Common myeloid progenitor, CD34-positive (primary cell): Measurements from ENCODE around the gene INSR.

Experiments
- CTCF ChIA-PET: fragments of 350-600 bp; sonication (Branson Sonifier 250); formaldehyde crosslinking; loops from one replicate; lab custom pipeline; 2021; ENCODE audit warnings: antibody characterized with exemption; lab: Charles Lee
- POLR2A ChIA-PET: fragments of 350-600 bp; sonication (Branson Sonifier 250); formaldehyde crosslinking; loops from one replicate; lab custom pipeline; 2021; ENCODE audit warnings: antibody characterized with exemption; lab: Charles Lee
- DNase-seq, 3 donors: peaks; one replicate each; pipeline versions ENCODE4 v3.0.0 to v3.0.0-alpha.2; 2013
- H3K27ac ChIP-seq, 2 experiments: 1 replicate in 1 of 2; 2 replicates in 1 of 2; pipeline ENCODE4 v1.7.0; 2013; ENCODE audit warnings: inconsistent platforms in 2 of 2, low read length in 2 of 2, mild to moderate bottlenecking in 2 of 2, low read depth in 1 of 2, moderate library complexity in 1 of 2; ENCODE audit not compliant: severe bottlenecking in 2 of 2, insufficient read depth in 1 of 2, poor library complexity in 1 of 2
- H3K27me3 ChIP-seq, 5 experiments: replicated peaks in 2 of 5; 1 replicate in 3 of 5; 2 replicates in 2 of 5; pipeline versions ENCODE4 v1.6.1 to v1.7.0; 2013; ENCODE audit warnings: low read length in 4 of 5, mild to moderate bottlenecking in 2 of 5, moderate library complexity in 2 of 5, inconsistent platforms in 1 of 5; ENCODE audit not compliant: insufficient read depth in 5 of 5, control insufficient read depth in 4 of 5
- H3K36me3 ChIP-seq, 4 experiments: 1 replicate in 2 of 4; 2 replicates in 2 of 4; pipeline versions ENCODE4 v1.6.1 to v1.7.0; 2013; ENCODE audit warnings: low read length in 3 of 4, control low read depth in 1 of 4, mild to moderate bottlenecking in 1 of 4; ENCODE audit not compliant: control insufficient read depth in 4 of 4, insufficient read depth in 4 of 4
- H3K4me1 ChIP-seq, 4 experiments: 1 replicate in 3 of 4; 2 replicates in 1 of 4; pipeline versions ENCODE4 v1.6.1 to v1.7.1; 2013; ENCODE audit warnings: low read length in 3 of 4, mild to moderate bottlenecking in 3 of 4, control low read depth in 1 of 4, inconsistent platforms in 1 of 4, moderate library complexity in 1 of 4; ENCODE audit not compliant: control insufficient read depth in 4 of 4, insufficient read depth in 4 of 4; ENCODE audit errors: control extremely low read depth in 1 of 4
- H3K4me3 ChIP-seq, 7 experiments: 1 replicate in 4 of 7; 2 replicates in 3 of 7; pipeline versions ENCODE4 v1.5.1 to v1.7.0; 2013; ENCODE audit warnings: mild to moderate bottlenecking in 7 of 7, low read length in 6 of 7, moderate library complexity in 6 of 7, inconsistent platforms in 2 of 7, low read depth in 2 of 7, control low read depth in 1 of 7; ENCODE audit not compliant: insufficient read depth in 4 of 7, control insufficient read depth in 1 of 7; ENCODE audit errors: extremely low read depth in 1 of 7
- H3K9me3 ChIP-seq, 5 experiments: 1 replicate in 4 of 5; 2 replicates in 1 of 5; pipeline versions ENCODE4 v1.6.1 to v1.7.1; 2013; ENCODE audit warnings: low read length in 4 of 5, mild to moderate bottlenecking in 2 of 5, inconsistent platforms in 1 of 5, low read depth in 1 of 5, moderate library complexity in 1 of 5; ENCODE audit not compliant: control insufficient read depth in 4 of 5, insufficient read depth in 2 of 5; ENCODE audit errors: control extremely low read depth in 1 of 5
- WGBS: methylation state at CpG from one replicate; pipeline ENCODE4 v1.1.5; 2013; ENCODE audit not compliant: insufficient coverage; 5-methylcytosine and 5-hydroxymethylcytosine counted together

The INSR gene

DNA sequence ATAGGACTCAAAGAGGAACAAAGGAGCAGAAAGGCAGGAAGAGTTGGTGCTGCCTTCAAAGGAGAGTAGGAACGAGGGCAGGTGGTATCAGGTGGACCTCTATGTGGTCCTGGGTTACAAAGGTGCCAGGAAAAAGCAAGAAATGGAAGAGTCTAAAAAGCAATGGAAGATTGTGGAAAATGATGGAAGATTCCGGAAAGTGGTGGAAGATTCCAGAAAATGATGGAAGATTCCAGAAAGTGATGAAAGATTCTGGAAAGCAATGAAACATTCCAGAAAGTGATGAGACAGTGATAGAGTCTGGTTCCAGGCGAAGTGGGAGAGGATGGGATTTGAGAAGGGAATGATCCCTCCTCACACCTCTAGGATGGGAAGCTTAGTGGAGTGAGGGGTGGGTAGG, 169.4 kb downstream of the INSR start:
- H3K9me3 ChIP-seq, result peaks cover 0 to 26% (median 16%) of the 10 kb centered on the region in 5 experiments
- 62% methylated on average over 2 of the region's 3 CpGs for WGBS

DNA sequence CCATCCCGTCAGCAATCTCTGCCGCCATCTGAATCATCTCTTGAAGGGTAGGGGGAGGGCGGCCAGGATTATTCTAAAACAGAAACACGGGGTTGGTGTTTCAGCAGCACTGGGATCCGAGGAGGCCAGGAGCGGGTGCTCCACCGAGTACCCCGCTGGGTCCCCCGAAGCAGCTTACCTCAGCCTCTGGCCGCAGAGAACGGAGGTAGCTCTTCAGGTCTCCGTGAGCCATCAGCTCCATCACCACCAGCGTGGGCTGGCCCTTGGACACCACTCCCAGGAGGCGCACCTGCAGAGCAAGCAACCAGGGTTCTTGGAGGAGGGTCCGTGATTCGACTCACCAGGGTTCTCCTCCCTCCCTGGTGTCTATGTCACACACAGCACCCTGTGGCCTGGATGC, 171.5 kb downstream of the INSR start:
- ChIA-PET POLR2A (no interaction called here), CTCF (no interaction called here)
- H3K4me3 ChIP-seq, result no peak overlapping the region
- peaks cover 0 to 26% (median 16%) of the 10 kb centered on the region in 5 experiments for H3K9me3 ChIP-seq
- H3K36me3 ChIP-seq, result peaks cover 23 to 70% (median 37%) of the 10 kb centered on the region in 4 experiments
- no peaks in the 10 kb centered on the region for H3K27me3 ChIP-seq
- WGBS, result 95% methylated on average over 12 of the region's 16 CpGs
- no peak overlapping the region for H3K27ac ChIP-seq
- DNase-seq, result no peak
- no peaks in the 10 kb centered on the region for H3K4me1 ChIP-seq

More for the DNA sequence above, 169.4 kb downstream of the INSR start:
- DNase-seq, result no peak
- Histone ChIP-seq H3K27ac (no peak overlapping the region), H3K4me1 (no peaks in the 10 kb centered on the region), H3K27me3 (no peaks in the 10 kb centered on the region), H3K4me3 (no peak overlapping the region), H3K36me3 (peaks cover 17 to 69% (median 33%) of the 10 kb centered on the region in 4 experiments)
- ChIA-PET CTCF (interaction anchor here (0.6 kb wide), 1 partner anchor 1490 kb away, joined by 3 read pairs; no protein-coding TSS in a partner anchor), POLR2A (no interaction called here)

DNA sequence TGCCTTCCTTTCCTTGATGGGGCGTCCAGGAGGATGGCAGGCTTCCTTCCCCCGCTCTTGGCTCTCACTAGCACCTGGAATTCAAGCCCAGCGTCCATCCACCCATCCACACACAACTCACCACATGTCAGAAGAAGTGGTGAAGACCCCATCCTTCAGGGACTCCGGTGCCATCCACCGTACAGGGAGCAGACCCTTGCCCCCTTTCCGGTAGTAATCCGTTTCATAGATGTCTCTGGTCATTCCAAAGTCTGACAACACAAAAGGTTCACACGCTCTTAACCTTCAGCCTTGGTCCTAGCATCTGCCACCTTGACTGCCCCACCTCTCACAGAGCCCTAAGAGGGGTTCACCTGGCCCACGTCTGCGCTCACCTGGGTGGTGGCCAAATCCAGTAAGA, 173.7 kb downstream of the INSR start:
- ChIA-PET CTCF (no interaction called here), POLR2A (no interaction called here)
- no peak overlapping the region for H3K4me3 ChIP-seq
- no peak overlapping the region for H3K27ac ChIP-seq
- DNase-seq, result no peak
- H3K9me3 ChIP-seq, result peaks cover 0 to 9% (median 4%) of the 10 kb centered on the region in 5 experiments
- WGBS, result 98% methylated on average over 7 of the region's 10 CpGs
- H3K27me3 ChIP-seq, result no peaks in the 10 kb centered on the region
- H3K4me1 ChIP-seq, result no peaks in the 10 kb centered on the region
- peaks cover 16 to 65% (median 30%) of the 10 kb centered on the region in 4 experiments for H3K36me3 ChIP-seq

DNA sequence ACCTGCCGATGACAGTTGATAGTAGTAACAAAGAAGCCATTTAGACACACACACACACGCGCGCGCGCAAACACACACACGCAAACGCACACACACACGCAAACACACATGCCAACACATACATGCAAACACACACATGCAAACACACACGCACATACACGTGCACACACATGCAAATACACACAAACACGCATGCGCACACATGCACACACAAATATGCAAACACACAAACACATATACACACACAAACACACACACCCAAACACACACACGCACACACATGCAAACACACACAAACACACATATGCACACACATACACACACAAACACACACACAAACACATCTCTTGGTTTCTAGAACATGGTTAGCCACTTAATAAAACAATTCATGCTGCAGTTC, 174.6 kb downstream of the INSR start:
- no peak for DNase-seq
- Histone ChIP-seq H3K27ac (no peak overlapping the region), H3K4me1 (no peaks in the 10 kb centered on the region), H3K36me3 (peaks cover 10 to 61% (median 25%) of the 10 kb centered on the region in 4 experiments), H3K4me3 (no peak overlapping the region), H3K9me3 (peaks cover 0 to 1% (median 0%) of the 10 kb centered on the region in 5 experiments), H3K27me3 (no peaks in the 10 kb centered on the region)
- ChIA-PET CTCF (no interaction called here), POLR2A (no interaction called here)
- 94% methylated on average over 13 of the region's 14 CpGs for WGBS

DNA sequence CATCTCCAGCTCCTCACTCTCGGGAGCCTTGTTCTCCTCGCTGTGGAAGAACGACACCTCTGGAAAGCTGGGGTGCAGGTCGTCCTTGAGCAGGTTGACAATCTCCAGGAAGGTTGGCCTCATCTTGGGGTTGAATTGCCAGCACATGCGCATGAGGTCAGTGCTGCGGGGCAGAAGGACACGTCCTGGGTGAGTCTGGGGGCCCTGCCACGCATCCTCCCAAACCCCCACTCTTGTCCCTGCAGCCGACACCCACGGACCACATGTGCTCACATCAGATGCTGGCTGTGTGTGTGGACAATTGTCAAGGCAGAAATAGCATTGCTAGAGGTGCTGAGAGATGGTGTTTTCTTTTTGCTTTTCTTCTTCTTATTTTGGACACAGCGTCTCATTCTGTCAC, 177.0 kb downstream of the INSR start:
- WGBS, result 92% methylated on average over 10 of the region's 11 CpGs
- no peak for DNase-seq
- POLR2A ChIA-PET, result no interaction called here
- Histone ChIP-seq H3K27me3 (no peaks in the 10 kb centered on the region), H3K4me1 (no peaks in the 10 kb centered on the region), H3K27ac (no peak overlapping the region), H3K4me3 (no peak overlapping the region), H3K9me3 (peaks cover 0 to 8% (median 2%) of the 10 kb centered on the region in 5 experiments), H3K36me3 (peaks cover 6 to 53% (median 21%) of the 10 kb centered on the region in 4 experiments)
- CTCF ChIA-PET, result no interaction called here

DNA sequence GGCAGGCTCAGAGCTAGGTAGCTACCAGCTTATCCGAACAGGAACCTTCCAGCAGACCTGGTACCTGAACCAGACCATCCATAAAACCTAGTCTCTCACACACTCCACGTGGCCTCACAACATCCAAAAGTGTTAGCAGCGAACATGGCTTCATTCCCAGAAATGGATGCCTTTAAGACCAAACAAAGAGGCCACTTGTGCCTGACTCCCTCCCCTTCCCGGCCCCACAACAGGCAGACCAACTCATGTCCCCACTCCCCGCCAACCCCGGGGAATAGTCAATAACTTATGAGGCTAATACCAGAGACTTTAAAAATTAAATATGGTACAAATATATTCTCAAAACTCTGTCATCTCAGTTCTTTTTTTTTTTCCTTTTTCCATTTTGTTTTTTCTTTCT, 178.5 kb downstream of the INSR start:
- Histone ChIP-seq H3K4me1 (no peaks in the 10 kb centered on the region), H3K36me3 (peaks cover 6 to 41% (median 19%) of the 10 kb centered on the region in 4 experiments), H3K9me3 (peaks cover 0 to 8% (median 2%) of the 10 kb centered on the region in 5 experiments), H3K4me3 (no peak overlapping the region), H3K27me3 (no peaks in the 10 kb centered on the region), H3K27ac (no peak overlapping the region)
- WGBS, result 100% methylated on average over 3 of the region's 6 CpGs
- ChIA-PET CTCF (interaction anchor here (1.0 kb wide), 1 partner anchor 23 kb away, joined by 3 read pairs; no protein-coding TSS in a partner anchor), POLR2A (no interaction called here)
- no peak for DNase-seq

DNA sequence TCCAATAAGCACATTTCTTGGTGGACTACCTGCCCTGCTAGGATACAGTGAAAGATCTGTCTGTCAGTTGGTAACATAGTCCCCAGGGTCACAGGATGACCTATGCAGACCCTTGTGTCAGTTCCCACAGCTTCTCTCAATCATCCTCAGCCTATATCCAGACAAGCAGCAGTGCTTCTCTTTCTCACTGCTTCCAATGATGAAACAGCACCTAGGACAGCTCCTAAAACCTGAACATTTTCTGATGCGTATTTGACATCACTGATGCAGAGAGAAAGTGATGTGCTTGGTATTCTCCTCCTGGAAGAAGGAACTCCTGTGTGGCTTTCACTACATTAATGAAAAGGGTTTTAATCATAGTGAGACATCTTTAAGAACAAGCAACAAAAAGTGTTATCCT, 181.0 kb downstream of the INSR start:
- ChIA-PET POLR2A (no interaction called here), CTCF (no interaction called here)
- no peaks in the 10 kb centered on the region for H3K27me3 ChIP-seq
- WGBS, result no CpG with 5 or more reads among the region's 1 CpG
- H3K27ac ChIP-seq, result no peak overlapping the region
- no peaks in the 10 kb centered on the region for H3K4me1 ChIP-seq
- H3K4me3 ChIP-seq, result no peak overlapping the region
- no peak for DNase-seq
- H3K36me3 ChIP-seq, result peaks cover 0 to 26% (median 9%) of the 10 kb centered on the region in 4 experiments
- peaks cover 0 to 12% (median 2%) of the 10 kb centered on the region in 5 experiments for H3K9me3 ChIP-seq
